Measurements from ENCODE around the gene SCGB3A1.

SCGB3A1 gene, protein sequence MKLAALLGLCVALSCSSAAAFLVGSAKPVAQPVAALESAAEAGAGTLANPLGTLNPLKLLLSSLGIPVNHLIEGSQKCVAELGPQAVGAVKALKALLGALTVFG

DNA sequence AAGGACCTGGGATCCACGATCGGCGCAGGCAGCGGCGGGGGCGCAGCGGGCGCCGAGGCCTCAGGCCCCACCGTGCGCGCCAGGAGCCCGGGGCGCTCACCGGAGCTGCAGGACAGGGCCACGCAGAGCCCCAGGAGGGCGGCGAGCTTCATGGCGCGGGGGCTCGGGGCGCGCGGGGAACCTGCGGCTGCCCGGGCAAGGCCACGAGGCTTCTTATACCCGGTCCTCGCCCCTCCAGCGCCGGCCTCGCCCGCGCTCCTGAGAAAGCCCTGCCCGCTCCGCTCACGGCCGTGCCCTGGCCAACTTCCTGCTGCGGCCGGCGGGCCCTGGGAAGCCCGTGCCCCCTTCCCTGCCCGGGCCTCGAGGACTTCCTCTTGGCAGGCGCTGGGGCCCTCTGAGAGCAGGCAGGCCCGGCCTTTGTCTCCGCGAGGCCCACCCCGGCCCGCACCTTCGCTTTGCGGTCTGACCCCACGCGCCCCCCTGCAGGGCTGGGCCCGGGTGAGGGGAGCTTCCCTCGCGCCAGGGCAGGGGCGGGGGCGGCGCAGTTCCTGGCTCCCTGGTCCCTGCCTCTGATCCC lies at the start of gene SCGB3A1:
TSS of gene SCGB3A1 (minus strand) at position 189 of the 577 bp plus-strand sequence. CDS start at position 152, 37 bp downstream.
- TF ChIP-seq, protein P1, sequence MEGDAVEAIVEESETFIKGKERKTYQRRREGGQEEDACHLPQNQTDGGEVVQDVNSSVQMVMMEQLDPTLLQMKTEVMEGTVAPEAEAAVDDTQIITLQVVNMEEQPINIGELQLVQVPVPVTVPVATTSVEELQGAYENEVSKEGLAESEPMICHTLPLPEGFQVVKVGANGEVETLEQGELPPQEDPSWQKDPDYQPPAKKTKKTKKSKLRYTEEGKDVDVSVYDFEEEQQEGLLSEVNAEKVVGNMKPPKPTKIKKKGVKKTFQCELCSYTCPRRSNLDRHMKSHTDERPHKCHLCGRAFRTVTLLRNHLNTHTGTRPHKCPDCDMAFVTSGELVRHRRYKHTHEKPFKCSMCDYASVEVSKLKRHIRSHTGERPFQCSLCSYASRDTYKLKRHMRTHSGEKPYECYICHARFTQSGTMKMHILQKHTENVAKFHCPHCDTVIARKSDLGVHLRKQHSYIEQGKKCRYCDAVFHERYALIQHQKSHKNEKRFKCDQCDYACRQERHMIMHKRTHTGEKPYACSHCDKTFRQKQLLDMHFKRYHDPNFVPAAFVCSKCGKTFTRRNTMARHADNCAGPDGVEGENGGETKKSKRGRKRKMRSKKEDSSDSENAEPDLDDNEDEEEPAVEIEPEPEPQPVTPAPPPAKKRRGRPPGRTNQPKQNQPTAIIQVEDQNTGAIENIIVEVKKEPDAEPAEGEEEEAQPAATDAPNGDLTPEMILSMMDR (IDR thresholded peaks at IDR 0.05; ENCODE audit: low read depth, low read length): no peak
- no peak for TF ChIP-seq EZH2phosphoT487 (IDR thresholded peaks at IDR 0.05; ENCODE audit: low read depth)
- Histone ChIP-seq H3K27ac (ENCODE audit: low read length) (no peak within 1 kb of the TSS), H3K4me2 (ENCODE audit: low read length) (no peak within 1 kb of the TSS), H3K9me3 (ENCODE audit: insufficient read depth, low read length) (no peaks in the 10 kb centered on the region), H3K4me1 (ENCODE audit: low read length) (no peaks in the 10 kb centered on the region), H2AFZ (ENCODE audit: low read depth, low read length) (no peak within 1 kb of the TSS), H3K79me2 (ENCODE audit: low read length) (no peaks in the 10 kb centered on the region), H3K9ac (ENCODE audit: low read length) (no peak within 1 kb of the TSS), H3K4me3 (ENCODE audit: low read length) (no peak within 1 kb of the TSS), H4K20me1 (ENCODE audit: insufficient read depth, low read length) (no peaks in the 10 kb centered on the region), H3K27me3 (ENCODE audit: low read depth, low read length) (no peaks in the 10 kb centered on the region), H3K36me3 (replicated peaks; ENCODE audit: low read depth, low read length) (no peaks in the 10 kb centered on the region)

GRCh38 chr5:180640611-180640860 lies 49.2 kb upstream of the SCGB3A1 start:
- H3K27me3 ChIP-seq (ENCODE audit: low read depth, low read length): no peaks in the 10 kb centered on the region
- H3K36me3 ChIP-seq (replicated peaks; ENCODE audit: low read depth, low read length): no peaks in the 10 kb centered on the region
- H3K27ac ChIP-seq (ENCODE audit: low read length): no peak overlapping the region
- H4K20me1 ChIP-seq (ENCODE audit: insufficient read depth, low read length): no peaks in the 10 kb centered on the region
- no peaks in the 10 kb centered on the region for H3K4me1 ChIP-seq (ENCODE audit: low read length)
- no peak overlapping the region for H2AFZ ChIP-seq (ENCODE audit: low read depth, low read length)
- no peak overlapping the region for H3K4me2 ChIP-seq (ENCODE audit: low read length)
- TF ChIP-seq, protein P1 (IDR thresholded peaks at IDR 0.05; ENCODE audit: low read depth, low read length): no peak
- no peak for TF ChIP-seq EZH2phosphoT487 (IDR thresholded peaks at IDR 0.05; ENCODE audit: low read depth)
- H3K9ac ChIP-seq (ENCODE audit: low read length): no peak overlapping the region
- no peak overlapping the region for H3K4me3 ChIP-seq (ENCODE audit: low read length)
- H3K9me3 ChIP-seq (ENCODE audit: insufficient read depth, low read length): no peaks in the 10 kb centered on the region
- H3K79me2 ChIP-seq (ENCODE audit: low read length): no peaks in the 10 kb centered on the region

- Histone ChIP-seq H4K20me1 (ENCODE audit: insufficient read depth, low read length) (no peaks in the 10 kb centered on the region), H3K9me3 (ENCODE audit: insufficient read depth, low read length) (no peaks in the 10 kb centered on the region), H3K4me3 (ENCODE audit: low read length) (no peak overlapping the region), H3K4me2 (ENCODE audit: low read length) (no peak overlapping the region), H3K36me3 (replicated peaks; ENCODE audit: low read depth, low read length) (no peaks in the 10 kb centered on the region), H3K27ac (ENCODE audit: low read length) (no peak overlapping the region), H3K4me1 (ENCODE audit: low read length) (no peaks in the 10 kb centered on the region), H2AFZ (ENCODE audit: low read depth, low read length) (no peak overlapping the region), H3K79me2 (ENCODE audit: low read length) (no peaks in the 10 kb centered on the region), H3K27me3 (ENCODE audit: low read depth, low read length) (no peaks in the 10 kb centered on the region), H3K9ac (ENCODE audit: low read length) (no peak overlapping the region)
- TF ChIP-seq, protein P1 (IDR thresholded peaks at IDR 0.05; ENCODE audit: low read depth, low read length): no peak
- no peak for TF ChIP-seq EZH2phosphoT487 (IDR thresholded peaks at IDR 0.05; ENCODE audit: low read depth)
Measured at GRCh38 chr5:180639741-180640610, 48.7 kb upstream of the SCGB3A1 start.

DNA sequence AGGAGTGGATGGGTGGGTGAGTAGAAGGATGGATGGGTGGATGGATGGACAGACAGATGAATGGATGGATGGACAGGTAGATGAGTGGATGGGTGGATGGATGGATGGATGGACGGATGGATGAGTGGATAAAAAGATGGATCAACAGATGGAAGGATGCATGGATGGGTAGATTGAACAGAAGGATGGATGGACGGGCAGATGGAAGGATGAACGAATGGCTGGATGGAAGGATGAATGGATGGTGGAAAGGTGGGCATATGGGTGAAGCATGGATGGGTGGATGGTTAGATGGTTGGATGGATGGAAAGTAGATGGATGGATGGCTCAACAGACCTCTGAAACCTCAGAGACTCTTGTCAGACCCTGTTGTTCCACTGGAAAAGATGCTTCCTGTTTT lies 48.0 kb upstream of the SCGB3A1 start:
- no peak overlapping the region for H2AFZ ChIP-seq (ENCODE audit: low read depth, low read length)
- TF ChIP-seq EZH2phosphoT487 (IDR thresholded peaks at IDR 0.05; ENCODE audit: low read depth): no peak
- TF ChIP-seq, protein P1 (IDR thresholded peaks at IDR 0.05; ENCODE audit: low read depth, low read length): no peak
- no peaks in the 10 kb centered on the region for H3K4me1 ChIP-seq (ENCODE audit: low read length)
- no peak overlapping the region for H3K27ac ChIP-seq (ENCODE audit: low read length)
- H4K20me1 ChIP-seq (ENCODE audit: insufficient read depth, low read length): no peaks in the 10 kb centered on the region
- H3K4me3 ChIP-seq (ENCODE audit: low read length): no peak overlapping the region
- no peaks in the 10 kb centered on the region for H3K36me3 ChIP-seq (replicated peaks; ENCODE audit: low read depth, low read length)
- H3K9ac ChIP-seq (ENCODE audit: low read length): no peak overlapping the region
- no peaks in the 10 kb centered on the region for H3K79me2 ChIP-seq (ENCODE audit: low read length)
- H3K27me3 ChIP-seq (ENCODE audit: low read depth, low read length): no peaks in the 10 kb centered on the region
- no peaks in the 10 kb centered on the region for H3K9me3 ChIP-seq (ENCODE audit: insufficient read depth, low read length)
- H3K4me2 ChIP-seq (ENCODE audit: low read length): no peak overlapping the region

Data from OCI-LY3 (cell line).